HAP-1 (cell line): ENCODE results near the gene G3BP2.
"Not testable (repeated sequence)": the region's sequence is repeated elsewhere in the genome, so short reads cannot be mapped to it uniquely, and the experiment has no call there.

Source experiments
- DNase-seq, 2 experiments: peaks; one replicate each; pipeline ENCODE4 v3.0.0-alpha.2; 2016 to 2020; ENCODE audit warnings: low spot score in 2 of 2
- H3K27me3 ChIP-seq: fragments of 250-450 bp; sonication (Bioruptor Pico); 2 replicates; pipeline ENCODE4 v1.5.1; 2020; ENCODE audit warnings: low read depth, mild to moderate bottlenecking, moderate library complexity
- H3K36me3 ChIP-seq: fragments of 250-450 bp; sonication (Bioruptor Pico); replicated peaks from 2 replicates; pipeline ENCODE4 v1.5.1; 2020; ENCODE audit warnings: mild to moderate bottlenecking
- H3K4me1 ChIP-seq: fragments of 250-450 bp; sonication (Bioruptor Pico); 2 replicates; pipeline ENCODE4 v1.5.1; 2020; ENCODE audit warnings: mild to moderate bottlenecking
- H3K4me3 ChIP-seq: fragments of 250-450 bp; sonication (Bioruptor Pico); 2 replicates; pipeline ENCODE4 v1.5.1; 2020; ENCODE audit warnings: mild to moderate bottlenecking, moderate library complexity
- H3K9me3 ChIP-seq: fragments of 250-450 bp; sonication (Bioruptor Pico); 2 replicates; pipeline ENCODE4 v1.5.1; 2020; ENCODE audit warnings: mild to moderate bottlenecking, moderate library complexity
- in situ Hi-C: fragments of 300-500 bp; cut with MboI; formaldehyde crosslinking; loops from 3 replicates; pipeline ENCODE4 v1.14.3; 2020; ENCODE audit warnings: low sequenced_read_pairs, inconsistent platforms, mixed read lengths

Gene G3BP2

DNA sequence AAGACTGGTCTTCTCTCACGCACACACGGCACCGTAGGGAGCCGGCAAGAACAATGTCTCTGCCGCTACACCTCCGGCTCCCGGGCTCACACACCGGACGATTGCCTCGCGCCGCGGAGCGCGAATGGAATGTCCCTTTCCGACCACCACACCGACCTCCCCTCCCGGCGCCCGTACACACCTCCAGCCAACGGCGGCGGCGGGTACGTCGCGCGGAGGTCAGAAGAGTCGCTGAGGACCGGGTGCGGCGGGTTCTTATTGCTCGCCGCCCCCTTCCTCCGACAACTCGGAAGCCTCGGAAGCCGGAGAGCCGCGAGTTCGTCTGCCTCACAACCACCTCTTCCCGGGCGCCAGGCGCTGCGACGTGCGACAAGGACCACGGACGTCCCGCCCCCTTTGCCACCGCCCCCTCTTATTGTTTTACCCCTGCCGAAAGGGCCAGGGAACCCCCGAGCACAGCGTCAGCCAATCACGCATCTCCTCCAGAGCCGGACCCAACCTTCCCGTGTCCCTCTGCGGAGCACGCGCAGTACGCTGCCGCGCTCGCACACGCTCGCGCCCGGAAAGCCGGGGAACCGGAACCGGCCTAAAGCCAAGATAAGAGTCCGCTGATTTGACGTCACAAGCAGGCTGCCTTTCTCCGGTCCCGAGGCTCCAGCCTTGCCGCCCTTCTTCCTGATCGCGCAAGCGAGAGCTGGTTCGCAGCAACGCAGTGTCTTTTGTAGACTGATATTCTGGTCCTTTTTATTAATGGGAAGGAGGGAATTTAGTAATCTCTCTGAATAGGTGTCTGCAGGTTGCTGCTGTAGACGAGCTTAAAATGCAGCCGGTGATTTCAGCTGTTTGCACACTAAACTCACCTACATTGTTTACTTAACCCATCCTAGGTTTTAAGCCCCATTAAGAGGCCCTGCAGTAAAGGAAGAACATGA lies at the start of gene G3BP2:
Gene G3BP2, minus strand, starts transcription at position 385 of the 932 bp plus-strand sequence. CDS start 11,386 bp downstream, outside the sequence.
- Histone ChIP-seq H3K36me3 (peaks cover 4% of the 10 kb centered on the region; the same call in 1 of the 2 replicates), H3K4me1 (peaks cover 33% of the 10 kb centered on the region), H3K27me3 (no peaks in the 10 kb centered on the region), H3K4me3 (peak within 1 kb of the TSS; percentile 93), H3K9me3 (no peaks in the 10 kb centered on the region)
- peak; percentile 97 to 99 for DNase-seq
- in situ Hi-C loops: no loop called here

DNA sequence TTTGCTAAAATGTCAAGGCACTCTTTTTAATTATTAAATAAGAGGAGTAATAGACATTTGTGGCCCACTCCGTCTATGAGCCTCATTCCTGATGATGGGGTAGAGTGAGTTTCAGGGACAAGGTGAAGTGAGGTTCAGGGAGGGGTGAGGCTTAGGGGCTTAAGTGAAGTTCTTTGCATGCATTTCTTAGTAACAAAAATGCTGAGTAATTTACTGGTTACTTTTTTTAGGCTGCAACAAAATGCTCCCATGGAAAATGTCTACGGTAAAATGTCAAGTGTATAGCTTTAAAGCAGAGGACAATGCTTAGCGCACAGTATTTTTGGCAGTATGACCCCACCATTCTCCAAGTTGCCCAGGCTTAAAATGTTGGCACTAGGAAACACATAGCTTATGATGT lies 49.2 kb upstream of the G3BP2 start:
- Histone ChIP-seq H3K4me3 (no peak overlapping the region), H3K36me3 (no peaks in the 10 kb centered on the region), H3K9me3 (no peaks in the 10 kb centered on the region), H3K4me1 (peaks cover 14% of the 10 kb centered on the region), H3K27me3 (no peaks in the 10 kb centered on the region)
- in situ Hi-C loops: no loop called here
- DNase-seq: no peak

- H3K9me3 ChIP-seq: no peaks in the 10 kb centered on the region
- no peak for DNase-seq
- peaks cover 14% of the 10 kb centered on the region for H3K4me1 ChIP-seq
- no peaks in the 10 kb centered on the region for H3K27me3 ChIP-seq
- no peaks in the 10 kb centered on the region for H3K36me3 ChIP-seq
- H3K4me3 ChIP-seq: no peak overlapping the region
- in situ Hi-C loops: no loop called here
Observed at GRCh38 chr4:75718529-75718928, 45.3 kb upstream of the G3BP2 start.

DNA sequence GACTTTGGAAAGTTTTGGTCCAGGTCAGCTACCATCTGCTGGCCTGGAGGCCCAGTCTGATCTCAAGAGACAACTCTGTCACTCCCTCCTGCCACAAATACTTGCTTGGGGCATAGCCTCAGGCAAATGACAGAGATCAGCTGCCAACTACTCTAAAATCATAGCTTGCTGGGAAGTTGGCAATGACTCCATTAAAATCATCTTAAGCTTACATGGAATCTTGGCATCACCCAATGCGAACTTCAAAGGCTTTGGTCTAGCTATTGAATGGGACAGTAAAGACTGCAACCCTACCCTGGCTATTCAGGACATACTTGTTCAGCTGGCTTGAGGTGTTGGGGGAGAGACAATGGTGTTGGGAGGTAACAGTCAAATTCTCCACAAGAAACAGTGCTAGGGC lies 44.2 kb upstream of the G3BP2 start:
- Histone ChIP-seq H3K4me1 (peaks cover 6% of the 10 kb centered on the region), H3K9me3 (no peaks in the 10 kb centered on the region), H3K36me3 (no peaks in the 10 kb centered on the region), H3K27me3 (no peaks in the 10 kb centered on the region), H3K4me3 (no peak overlapping the region)
- no peak for DNase-seq
- in situ Hi-C loops: no loop called here

DNA sequence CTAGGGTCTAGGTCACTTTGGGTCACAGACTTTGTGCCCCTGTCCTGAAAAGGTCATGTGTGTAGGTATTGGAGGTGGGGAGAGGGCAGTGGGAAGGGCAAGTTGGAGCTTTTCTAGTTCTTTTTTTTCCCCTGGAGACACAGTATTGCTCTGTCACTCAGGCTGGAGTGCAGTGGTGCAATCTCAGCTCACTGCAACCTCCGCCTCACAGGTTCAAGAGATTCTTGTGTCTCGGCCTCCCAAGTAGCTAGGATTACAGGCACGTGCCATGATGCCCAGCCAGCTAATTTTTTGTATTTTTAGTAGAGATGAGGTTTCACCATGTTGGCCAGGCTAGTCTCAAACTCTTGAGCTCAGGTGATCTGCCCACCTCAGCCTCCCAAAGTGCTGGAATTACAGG lies 42.8 kb upstream of the G3BP2 start:
- H3K4me3 ChIP-seq, H3K36me3 ChIP-seq, H3K27me3 ChIP-seq, H3K9me3 ChIP-seq, DNase-seq, in situ Hi-C loops, H3K4me1 ChIP-seq: not testable (repeated sequence)

- H3K4me3 ChIP-seq: no peak overlapping the region
- in situ Hi-C loops: no loop called here
- no peak for DNase-seq
Observed at GRCh38 chr4:75715105-75715799, 42.0 kb upstream of the G3BP2 start.

DNA sequence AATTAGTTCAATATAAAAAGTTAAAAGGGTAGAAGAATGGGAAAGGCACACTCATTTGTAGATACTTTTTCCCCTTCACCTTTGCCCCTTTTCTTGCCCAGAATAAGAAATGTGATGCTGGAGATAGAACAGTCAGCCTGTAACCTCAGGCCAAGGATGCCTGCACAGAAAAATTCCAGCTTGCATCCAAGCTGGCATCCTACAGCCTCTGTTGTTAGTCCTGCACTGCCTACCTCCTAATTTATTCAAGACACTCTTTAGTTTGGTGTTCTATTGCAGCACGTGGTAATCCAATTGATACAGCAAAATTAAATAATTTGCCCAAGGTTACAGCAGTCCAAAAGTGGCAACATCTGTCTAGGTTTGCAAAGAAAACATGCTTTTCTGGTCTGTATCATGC lies 41.5 kb upstream of the G3BP2 start:
- H3K4me3 ChIP-seq: no peak overlapping the region
- DNase-seq: no peak

More at GRCh38 chr4:75715105-75715799, 42.0 kb upstream of the G3BP2 start:
- H3K9me3 ChIP-seq: no peaks in the 10 kb centered on the region
- H3K27me3 ChIP-seq: no peaks in the 10 kb centered on the region
- no peaks in the 10 kb centered on the region for H3K36me3 ChIP-seq
- H3K4me1 ChIP-seq: peaks cover 3% of the 10 kb centered on the region

GRCh38 chr4:75714011-75714410 lies 40.8 kb upstream of the G3BP2 start:
- DNase-seq: no peak
- Histone ChIP-seq H3K27me3 (no peaks in the 10 kb centered on the region), H3K9me3 (no peaks in the 10 kb centered on the region), H3K4me3 (no peak overlapping the region), H3K4me1 (peaks cover 5% of the 10 kb centered on the region), H3K36me3 (no peaks in the 10 kb centered on the region)
- in situ Hi-C loops: no loop called here

More for the DNA sequence above, 41.5 kb upstream of the G3BP2 start:
- Histone ChIP-seq H3K36me3 (no peaks in the 10 kb centered on the region), H3K9me3 (no peaks in the 10 kb centered on the region), H3K27me3 (no peaks in the 10 kb centered on the region), H3K4me1 (peaks cover 5% of the 10 kb centered on the region)
- in situ Hi-C loops: no loop called here

DNA sequence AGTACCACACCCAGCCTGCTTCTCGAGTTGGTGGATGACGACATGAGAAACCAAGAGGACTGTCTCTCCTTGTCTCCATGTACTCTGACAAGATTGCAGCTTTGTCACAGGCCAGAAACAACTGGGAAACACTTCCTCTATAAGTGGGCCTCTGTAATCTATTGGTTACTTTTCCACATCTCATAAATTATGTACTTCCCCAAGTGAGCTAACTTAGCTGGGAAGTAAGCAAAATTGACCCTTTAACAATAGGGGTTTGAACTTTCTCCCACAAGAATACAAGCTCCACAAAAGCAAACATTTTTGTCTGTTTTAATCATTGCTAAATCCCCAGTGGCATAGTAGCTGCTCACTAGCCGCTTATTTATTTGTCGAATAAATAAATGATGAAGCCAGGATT lies 37.0 kb upstream of the G3BP2 start:
- no peak for DNase-seq
- no peaks in the 10 kb centered on the region for H3K9me3 ChIP-seq
- in situ Hi-C loops: no loop called here
- H3K4me3 ChIP-seq: no peak overlapping the region
- no peaks in the 10 kb centered on the region for H3K36me3 ChIP-seq
- no peaks in the 10 kb centered on the region for H3K27me3 ChIP-seq
- H3K4me1 ChIP-seq: peaks cover 12% of the 10 kb centered on the region

GRCh38 chr4:75708218-75708691 lies 35.0 kb upstream of the G3BP2 start:
- Histone ChIP-seq H3K27me3 (no peaks in the 10 kb centered on the region), H3K36me3 (no peaks in the 10 kb centered on the region), H3K4me1 (peaks cover 18% of the 10 kb centered on the region), H3K9me3 (no peaks in the 10 kb centered on the region), H3K4me3 (no peak overlapping the region)
- in situ Hi-C loops: no loop called here
- no peak for DNase-seq

DNA sequence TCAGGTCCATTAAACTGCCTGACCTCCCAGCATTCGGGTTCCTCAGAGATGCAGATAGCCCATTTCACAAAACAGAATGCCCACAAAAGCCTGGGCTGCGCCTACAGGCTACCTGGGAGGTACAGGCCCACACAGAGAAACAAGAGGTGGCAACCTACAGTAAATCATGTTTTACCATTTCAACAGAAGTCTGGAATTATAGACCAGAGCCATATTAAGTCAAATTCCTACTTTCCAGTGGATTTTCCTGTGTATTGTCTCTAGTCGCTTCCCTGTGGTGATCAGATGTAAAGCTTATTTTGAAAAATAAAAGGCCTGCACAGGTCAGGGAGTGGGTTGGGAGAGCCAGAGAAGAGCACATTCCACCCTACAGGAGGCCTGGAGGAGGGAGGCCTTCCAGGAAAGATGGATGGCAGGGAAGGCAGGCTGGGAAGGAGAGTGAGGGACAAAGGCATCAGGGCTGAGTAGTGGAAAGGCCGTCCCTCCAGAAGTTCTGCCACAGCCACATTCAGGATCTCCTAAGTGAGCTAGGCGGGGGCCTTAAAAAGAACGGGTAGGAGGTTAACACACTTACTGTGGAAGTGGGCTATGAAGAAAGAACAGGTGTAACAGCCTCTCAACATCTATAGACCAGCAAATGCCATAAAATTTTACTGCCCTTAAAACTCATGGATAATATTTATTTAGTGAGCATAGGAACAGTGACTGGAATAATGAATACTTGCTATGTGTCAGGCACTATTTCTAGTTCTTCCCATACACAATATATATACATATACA lies 32.2 kb upstream of the G3BP2 start:
- H3K4me3 ChIP-seq: no peak overlapping the region
- H3K4me1 ChIP-seq: peaks cover 16% of the 10 kb centered on the region
- H3K27me3 ChIP-seq: no peaks in the 10 kb centered on the region
- peak; percentile 60 to 69 for DNase-seq
- H3K9me3 ChIP-seq: no peaks in the 10 kb centered on the region
- in situ Hi-C loops: no loop called here
- no peaks in the 10 kb centered on the region for H3K36me3 ChIP-seq

DNA sequence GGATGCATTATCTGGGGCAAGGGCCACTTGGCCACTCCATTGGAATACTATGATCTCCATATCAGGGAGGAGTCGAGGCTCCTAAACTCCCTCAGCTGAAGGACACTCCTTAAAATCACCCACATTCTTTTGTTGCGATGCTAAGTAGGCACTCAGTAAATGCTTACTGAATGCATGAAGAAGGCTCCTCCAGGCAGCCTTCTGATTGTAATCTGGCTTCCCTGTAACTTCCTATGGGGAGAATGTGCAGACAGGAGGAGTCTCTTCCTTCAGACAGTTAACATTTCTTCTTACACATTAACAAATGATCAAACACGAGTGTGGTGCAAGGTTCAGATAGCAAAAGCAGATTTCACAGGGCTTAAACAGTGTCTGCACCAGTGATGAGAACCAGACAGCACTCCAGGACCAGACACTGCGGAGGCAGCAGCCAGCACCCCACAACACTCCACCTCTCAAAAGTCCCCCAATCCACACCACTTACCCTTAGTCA lies 29.8 kb upstream of the G3BP2 start:
- no peak overlapping the region for H3K4me3 ChIP-seq
- DNase-seq: no peak
- H3K9me3 ChIP-seq: no peaks in the 10 kb centered on the region
- peaks cover 13% of the 10 kb centered on the region for H3K4me1 ChIP-seq
- in situ Hi-C loops: no loop called here
- H3K27me3 ChIP-seq: no peaks in the 10 kb centered on the region
- no peaks in the 10 kb centered on the region for H3K36me3 ChIP-seq

DNA sequence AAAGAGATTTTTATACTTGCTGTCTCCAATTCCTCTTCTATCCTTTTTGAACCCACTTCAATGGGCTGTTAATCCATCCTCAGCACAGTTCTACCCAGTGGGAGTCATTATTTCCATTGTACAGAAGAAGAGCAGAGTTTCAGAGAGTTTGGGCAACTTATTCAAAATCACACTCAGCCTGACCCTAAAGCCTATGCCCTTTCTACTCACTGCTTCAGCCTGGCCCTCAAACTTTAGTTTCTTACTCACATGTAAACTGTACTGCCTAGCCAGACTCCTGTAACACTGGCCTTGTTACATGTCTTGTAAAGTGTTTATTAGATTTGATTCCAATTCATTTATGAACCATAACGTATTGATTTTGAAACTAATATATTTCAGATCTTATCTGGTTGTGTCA lies 26.1 kb upstream of the G3BP2 start:
- H3K27me3 ChIP-seq: no peaks in the 10 kb centered on the region
- in situ Hi-C loops: no loop called here
- no peaks in the 10 kb centered on the region for H3K4me1 ChIP-seq
- no peaks in the 10 kb centered on the region for H3K36me3 ChIP-seq
- no peak overlapping the region for H3K4me3 ChIP-seq
- no peak for DNase-seq
- H3K9me3 ChIP-seq: no peaks in the 10 kb centered on the region
